WTC11 (cell line): ENCODE results near the gene RNF182. TPM values are rescaled to one million over a fixed set of nuclear protein-coding genes. Genes with fewer than 3 reads are reported as not detected.

Experiments used
- ATAC-seq: fragments of 200-7000 bp; cut with Tn5 transposase; 2 replicates; pipeline ENCODE4 v1.10.0; 2021; ENCODE audit warnings: mild to moderate bottlenecking, moderate library complexity
- CTCF ChIA-PET: fragments of 300-600 bp; sonication (Branson Sonifier 250); formaldehyde crosslinking; loops from one replicate; lab custom pipeline; 2021; ENCODE audit warnings: antibody characterized with exemption; lab: Charles Lee
- POLR2A ChIA-PET: fragments of 350-600 bp; sonication (Branson Sonifier 250); formaldehyde crosslinking; loops from one replicate; lab custom pipeline; 2021; ENCODE audit warnings: antibody characterized with exemption; lab: Charles Lee
- DNase-seq: peaks from one replicate; pipeline ENCODE4 v3.0.0; 2021; ENCODE audit warnings: low spot score
- H3K27ac Mint-ChIP-seq: 2 replicates; pipeline ENCODE4 v1.8.0; 2021; ENCODE audit warnings: mixed read lengths
- H3K27me3 Mint-ChIP-seq: 2 replicates; pipeline ENCODE4 v1.8.0; 2021; ENCODE audit warnings: low read depth, mild to moderate bottlenecking, moderate library complexity, mixed read lengths
- H3K36me3 Mint-ChIP-seq: 2 replicates; pipeline ENCODE4 v1.8.0; 2021; ENCODE audit warnings: mixed read lengths
- H3K4me1 Mint-ChIP-seq: 2 replicates; pipeline ENCODE4 v1.8.0; 2022; ENCODE audit warnings: mixed read lengths
- H3K4me3 Mint-ChIP-seq: 2 replicates; pipeline ENCODE4 v1.8.0; 2021; ENCODE audit warnings: mild to moderate bottlenecking, moderate library complexity, mixed read lengths
- H3K9me3 Mint-ChIP-seq: 2 replicates; pipeline ENCODE4 v1.8.0; 2021; ENCODE audit warnings: mixed read lengths
- AFF4 ChIP-seq: sonication (generic); formaldehyde crosslinking; IDR thresholded peaks from 2 replicates; pipeline ENCODE4 v1.8.1; 2023; ENCODE audit warnings: mild to moderate bottlenecking, missing genetic modification reagents, borderline replicate concordance
- ARID4B ChIP-seq: sonication (generic); formaldehyde crosslinking; IDR thresholded peaks from 2 replicates; pipeline ENCODE4 v1.8.0; 2023; ENCODE audit warnings: missing genetic modification reagents, mild to moderate bottlenecking, borderline replicate concordance
- NFE2L1 ChIP-seq: sonication (generic); formaldehyde crosslinking; IDR thresholded peaks from 2 replicates; pipeline ENCODE4 v1.8.1; 2023; ENCODE audit warnings: missing genetic modification reagents
- SOX15 ChIP-seq: fragments of 250-450 bp; sonication (Bioruptor Pico); IDR thresholded peaks from 2 replicates; pipeline ENCODE4 v1.9.0; 2021; ENCODE audit warnings: mild to moderate bottlenecking
- TCF7 ChIP-seq: sonication (generic); formaldehyde crosslinking; IDR thresholded peaks from 2 replicates; pipeline ENCODE4 v1.8.0; 2022; ENCODE audit warnings: mild to moderate bottlenecking, low read depth, missing genetic modification reagents, moderate library complexity
- ZMAT4 ChIP-seq: fragments of 250-450 bp; sonication (Bioruptor Pico); IDR thresholded peaks from 2 replicates; pipeline ENCODE4 v1.9.0; 2021; ENCODE audit warnings: mild to moderate bottlenecking
- ZNF121 ChIP-seq: sonication (generic); formaldehyde crosslinking; IDR thresholded peaks from 2 replicates; pipeline ENCODE4 v1.8.0; 2023; ENCODE audit warnings: missing genetic modification reagents
- ZNF263 ChIP-seq: sonication (generic); formaldehyde crosslinking; IDR thresholded peaks from 2 replicates; pipeline ENCODE4 v1.8.1; 2022; ENCODE audit warnings: low read depth, mild to moderate bottlenecking, moderate library complexity, missing genetic modification reagents
- ZNF425 ChIP-seq: fragments of 250-450 bp; sonication (Bioruptor Pico); conservative IDR thresholded peaks from 2 replicates; pipeline ENCODE4 v1.9.0; 2021; ENCODE audit warnings: mild to moderate bottlenecking
- ZNF671 ChIP-seq: fragments of 250-450 bp; sonication (Bioruptor Pico); IDR thresholded peaks from 2 replicates; pipeline ENCODE4 v1.8.0; 2021; ENCODE audit warnings: mild to moderate bottlenecking
- ZSCAN18 ChIP-seq: fragments of 250-450 bp; sonication (Bioruptor Pico); IDR thresholded peaks from 2 replicates; pipeline ENCODE4 v2.1.2; 2022; ENCODE audit warnings: mild to moderate bottlenecking, moderate library complexity
- total RNA-seq: library from RNA; stranded (reverse); gene quantifications from 3 replicates; pipeline ENCODE4 v1.2.3, GENCODE V29; 2021

Gene RNF182
- total RNA-seq, 1 experiment from 2014 or later: 6.7 TPM

- H3K27ac Mint-ChIP-seq: no peak overlapping the region
- H3K4me3 Mint-ChIP-seq: no peak overlapping the region
- ChIA-PET CTCF (no interaction called here), POLR2A (no interaction called here)
- peaks cover 21% of the 10 kb centered on the region for H3K4me1 Mint-ChIP-seq
- ATAC-seq: no peak
- DNase-seq: no peak
- peaks cover 68% of the 10 kb centered on the region for H3K9me3 Mint-ChIP-seq
- H3K27me3 Mint-ChIP-seq: peaks cover 15% of the 10 kb centered on the region
- TF ChIP-seq ZSCAN18: no peak
- TF ChIP-seq AFF4: no peak
- no peak for TF ChIP-seq SOX15 (CRISPR knock-in tag)
- no peak for TF ChIP-seq ZNF425 (CRISPR knock-in tag)
- no peak for TF ChIP-seq TCF7 (CRISPR knock-in tag)
- TF ChIP-seq ZNF671 (CRISPR knock-in tag): no peak
- no peak for TF ChIP-seq ARID4B (CRISPR knock-in tag)
- TF ChIP-seq, all 79 proteins: peak for 0
- H3K36me3 Mint-ChIP-seq: peaks cover 64% of the 10 kb centered on the region
Observed at GRCh38 chr6:13947611-13948178, 22.9 kb downstream of the RNF182 start.

- ChIA-PET POLR2A (no interaction called here), CTCF (no interaction called here)
- TF ChIP-seq ZMAT4 (CRISPR knock-in tag) (no peak), ZNF263 (CRISPR knock-in tag) (no peak), ZNF425 (CRISPR knock-in tag) (no peak), NFE2L1 (CRISPR knock-in tag) (no peak), ZNF121 (CRISPR knock-in tag) (no peak)
- DNase-seq (no peak), ATAC-seq (no peak)
- Mint-ChIP-seq H3K9me3 (peaks cover 41% of the 10 kb centered on the region), H3K27me3 (peaks cover 3% of the 10 kb centered on the region), H3K27ac (no peak overlapping the region), H3K4me3 (no peak overlapping the region), H3K4me1 (peaks cover 20% of the 10 kb centered on the region), H3K36me3 (peaks cover 46% of the 10 kb centered on the region)
Observed at GRCh38 chr6:13952101-13952500, 27.3 kb downstream of the RNF182 start.
